Lower lobe of right lung (tissue), 2 donors: ENCODE data around the gene PRKAR2A. TPM values are rescaled to one million over a fixed set of nuclear protein-coding genes. Genes with fewer than 3 reads are reported as not detected.

Experiments used
- ATAC-seq, 2 donors: fragments of 200-7000 bp; cut with Tn5 transposase; one replicate each; pipeline ENCODE4 v1.9.1; 2020 to 2022; ENCODE audit warnings: mild to moderate bottlenecking in 2 of 2, moderate library complexity in 2 of 2
- DNase-seq: peaks from one replicate; pipeline ENCODE4 v3.0.0-alpha.2; 2020
- H3K27ac ChIP-seq: fragments of 200-600 bp; one replicate; pipeline ENCODE4 v1.8.0; 2022
- H3K27me3 ChIP-seq: fragments of 200-600 bp; one replicate; pipeline ENCODE4 v1.8.0; 2022; ENCODE audit warnings: low read depth
- H3K36me3 ChIP-seq: fragments of 200-600 bp; one replicate; pipeline ENCODE4 v1.8.0; 2022; ENCODE audit warnings: mild to moderate bottlenecking
- H3K4me1 ChIP-seq: fragments of 200-600 bp; one replicate; pipeline ENCODE4 v1.8.0; 2022
- H3K4me3 ChIP-seq: fragments of 200-600 bp; one replicate; pipeline ENCODE4 v1.8.0; 2022; ENCODE audit warnings: mild to moderate bottlenecking
- H3K9me3 ChIP-seq: fragments of 200-600 bp; one replicate; pipeline ENCODE4 v1.8.0; 2022
- CTCF ChIP-seq: fragments of 200-600 bp; IDR thresholded peaks from one replicate; pipeline ENCODE4 v1.8.0; 2022; ENCODE audit warnings: antibody characterized with exemption, mild to moderate bottlenecking
- intact Hi-C: fragments of 100-400 bp; cut with DNase I; formaldehyde crosslinking; loops from one replicate; pipeline ENCODE4 v1.11.0; 2022
- total RNA-seq: library from RNA; stranded (reverse); fragmentation: NEBNext Ultra II Directional; extraction: Animal tissue kit (Norgen Biotek cat#: 25700); gene quantifications from one replicate; pipeline ENCODE4 v1.2.1, GENCODE V29; 2021
- donor health status: DM: no; HTN: yes; CAD: no; lungs with severe emphysema.

PRKAR2A gene
- total RNA-seq, 1 donor from 2014 or later = 45.5 TPM

DNA sequence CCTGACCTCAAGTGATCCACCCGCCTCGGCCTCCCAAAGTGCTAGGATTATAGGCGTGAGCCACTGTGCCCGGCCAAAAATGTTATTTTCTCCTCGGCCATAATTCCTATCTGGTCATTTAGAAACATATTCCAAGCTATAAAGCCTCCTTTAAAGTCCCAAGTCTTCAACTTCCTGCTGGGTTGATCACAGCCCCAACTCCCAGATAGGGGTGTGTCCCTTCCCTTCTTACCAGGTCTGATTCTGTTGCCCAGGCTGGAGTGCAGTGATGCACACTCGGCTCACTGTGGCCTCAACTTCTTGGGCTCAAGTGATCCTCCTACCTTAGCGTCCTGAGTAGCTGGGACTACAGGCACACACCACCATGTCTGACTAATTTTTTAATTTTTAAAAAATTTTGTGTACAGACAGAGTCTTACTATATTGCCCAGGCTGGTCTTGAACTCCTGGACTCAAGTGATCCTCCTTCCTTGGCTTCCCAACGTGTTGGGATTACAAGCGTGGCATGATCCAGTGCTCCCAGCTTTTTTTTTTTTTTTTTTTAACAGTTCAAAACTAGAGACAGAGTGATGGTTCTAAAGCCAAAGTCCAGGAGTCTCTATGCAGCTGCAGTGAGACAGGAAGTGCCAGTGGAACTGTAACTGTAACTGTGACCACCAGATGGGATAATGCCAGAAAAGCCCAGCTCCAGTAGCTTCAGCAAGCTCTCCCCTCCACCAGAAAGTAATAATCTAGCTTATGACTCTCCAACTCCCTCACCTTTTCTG, 8.2 kb upstream of the PRKAR2A start:
- H3K4me1 ChIP-seq = no peaks in the 10 kb centered on the region
- intact Hi-C loops = no loop called here
- DNase-seq = peak; percentile 10
- no peaks in the 10 kb centered on the region for H3K9me3 ChIP-seq
- no peaks in the 10 kb centered on the region for H3K27me3 ChIP-seq
- TF ChIP-seq CTCF = no peak
- no peak overlapping the region for H3K27ac ChIP-seq
- no peak overlapping the region for H3K4me3 ChIP-seq
- peaks cover 44% of the 10 kb centered on the region for H3K36me3 ChIP-seq
- no peak for ATAC-seq

- H3K9me3 ChIP-seq = no peaks in the 10 kb centered on the region
- H3K4me3 ChIP-seq = no peak overlapping the region
- no peaks in the 10 kb centered on the region for H3K27me3 ChIP-seq
- H3K4me1 ChIP-seq = peaks cover 5% of the 10 kb centered on the region
- intact Hi-C loops = no loop called here
- TF ChIP-seq CTCF = no peak
- H3K27ac ChIP-seq = no peak overlapping the region
- peak; percentile 10 for DNase-seq
- H3K36me3 ChIP-seq = peaks cover 16% of the 10 kb centered on the region
- ATAC-seq = no peak
Observed at GRCh38 chr3:48852151-48852550, 4.5 kb upstream of the PRKAR2A start.

DNA sequence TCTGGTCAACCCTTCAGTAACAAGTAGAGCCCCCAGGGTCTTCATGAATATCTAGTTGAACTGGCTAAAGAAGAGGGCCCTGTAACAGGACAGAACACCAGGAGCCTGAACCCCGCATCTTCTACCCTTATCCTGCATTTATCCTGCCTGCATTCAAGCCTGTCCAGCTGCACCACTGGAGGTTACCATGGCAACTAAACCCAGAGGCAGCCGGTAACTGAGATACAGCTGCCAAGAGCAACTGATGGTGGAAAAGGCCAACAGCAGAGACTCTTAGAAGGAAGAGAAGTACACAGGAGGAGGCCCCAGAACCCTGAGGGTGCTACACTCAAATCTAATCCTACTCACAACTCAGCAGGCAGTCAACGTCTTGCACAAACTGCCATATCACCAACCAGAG, 3.7 kb upstream of the PRKAR2A start:
- no peaks in the 10 kb centered on the region for H3K27me3 ChIP-seq
- ATAC-seq (no peak), DNase-seq (no peak)
- H3K27ac ChIP-seq = no peak overlapping the region
- peaks cover 8% of the 10 kb centered on the region for H3K4me1 ChIP-seq
- intact Hi-C loops = no loop called here
- no peaks in the 10 kb centered on the region for H3K9me3 ChIP-seq
- peaks cover 8% of the 10 kb centered on the region for H3K36me3 ChIP-seq
- no peak for TF ChIP-seq CTCF
- H3K4me3 ChIP-seq = no peak overlapping the region

DNA sequence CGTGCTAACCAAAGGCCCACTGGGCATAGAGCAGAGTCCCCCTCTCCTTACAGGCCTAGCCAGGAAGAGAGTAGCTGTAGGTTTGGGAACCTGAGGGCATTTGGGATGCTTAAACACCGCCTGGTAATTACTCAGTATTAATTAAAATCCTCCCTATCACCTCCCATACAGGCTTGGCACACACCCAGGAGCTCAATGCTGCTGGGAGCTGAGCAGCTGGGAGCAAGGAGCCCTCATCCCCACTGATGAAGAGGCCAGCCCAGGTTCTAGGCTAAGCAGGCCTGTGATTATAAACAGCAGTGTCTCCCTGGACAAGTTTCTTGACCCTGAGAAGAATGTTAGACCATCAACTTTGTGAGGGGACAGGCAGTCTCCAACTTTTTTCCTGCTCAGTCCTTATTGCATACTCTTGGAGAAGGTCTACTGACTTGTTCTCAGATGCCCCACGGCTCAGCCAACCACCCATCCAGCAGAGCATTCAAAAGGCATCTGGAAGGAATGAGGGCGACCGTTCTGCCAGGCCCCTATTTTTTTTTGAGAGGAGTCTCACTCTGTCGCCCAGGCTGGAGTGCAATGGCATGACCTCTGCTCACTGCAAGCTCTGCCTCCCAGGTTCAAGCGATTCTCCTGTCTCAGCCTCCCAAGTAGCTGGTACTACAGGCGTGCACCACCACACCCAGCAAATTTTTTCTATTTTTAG, 1.3 kb upstream of the PRKAR2A start:
- TF ChIP-seq CTCF = no peak
- peak overlapping the region; percentile 96 for H3K27ac ChIP-seq
- DNase-seq = peak; percentile 14
- H3K27me3 ChIP-seq = no peaks in the 10 kb centered on the region
- intact Hi-C loops = no loop called here
- ATAC-seq = no peak
- no peaks in the 10 kb centered on the region for H3K9me3 ChIP-seq
- H3K36me3 ChIP-seq = no peaks in the 10 kb centered on the region
- H3K4me1 ChIP-seq = peaks cover 25% of the 10 kb centered on the region
- no peak overlapping the region for H3K4me3 ChIP-seq

GRCh38 chr3:48847053-48847503, 596 bp downstream of the PRKAR2A start:
- Histone ChIP-seq H3K27ac (peak overlapping the region; percentile 96), H3K4me1 (peaks cover 25% of the 10 kb centered on the region), H3K36me3 (no peaks in the 10 kb centered on the region), H3K4me3 (peak overlapping the region; percentile 94), H3K27me3 (no peaks in the 10 kb centered on the region), H3K9me3 (no peaks in the 10 kb centered on the region)
- peak; percentile 92 for DNase-seq
- no peak for TF ChIP-seq CTCF
- intact Hi-C loops = no loop called here
- peak; percentile 87 to 88 for ATAC-seq
